Right hindlimb (tissue), 1 donor: ENCODE measurements around the gene PTPRCAP.
A peak's percentile ranks its signal among the peaks of the same experiment; 100 is the strongest.

Source experiments
- DNase-seq: peaks from one replicate; pipeline ENCODE4 v3.0.0-alpha.2; 2018

PTPRCAP gene

GRCh38 chr11:67395555-67396258 is 41.8 kb downstream of the PTPRCAP start:
- DNase-seq = no peak

- no peak for DNase-seq
Measured at GRCh38 chr11:67393990-67394389, 43.5 kb downstream of the PTPRCAP start.

GRCh38 chr11:67393437-67393836 is 44.0 kb downstream of the PTPRCAP start:
- DNase-seq = no peak

- no peak for DNase-seq
Measured at GRCh38 chr11:67392183-67392715, 45.2 kb downstream of the PTPRCAP start.

GRCh38 chr11:67391304-67392182 is 45.9 kb downstream of the PTPRCAP start, which contains the start of gene RAD9A:
Gene RAD9A, plus strand, starts transcription at chr11:67391986. Its CDS starts 59 bp downstream, at chr11:67392045.
- DNase-seq = peak; percentile 95

- no peak for DNase-seq
Measured at GRCh38 chr11:67390947-67391303, 46.6 kb downstream of the PTPRCAP start.

- DNase-seq = no peak
Measured at GRCh38 chr11:67389477-67389876, 48.0 kb downstream of the PTPRCAP start.

- no peak for DNase-seq
Measured at GRCh38 chr11:67387518-67387917, 50.0 kb downstream of the PTPRCAP start.

GRCh38 chr11:67387069-67387468 is 50.4 kb downstream of the PTPRCAP start:
- no peak for DNase-seq
